ENCODE data around the gene THYN1.
"Not testable (repeated sequence)": the region's sequence is repeated elsewhere in the genome, so short reads cannot be mapped to it uniquely, and the experiment has no call there.

THYN1 gene

GRCh38 chr11:134275188-134275533 is 22.0 kb upstream of the THYN1 start:
- DNase-seq (ENCODE audit: low read depth in 2 of 2), result no peak

GRCh38 chr11:134273317-134273712 is 20.2 kb upstream of the THYN1 start:
- no peak for DNase-seq (ENCODE audit: low read depth in 2 of 2)

DNA sequence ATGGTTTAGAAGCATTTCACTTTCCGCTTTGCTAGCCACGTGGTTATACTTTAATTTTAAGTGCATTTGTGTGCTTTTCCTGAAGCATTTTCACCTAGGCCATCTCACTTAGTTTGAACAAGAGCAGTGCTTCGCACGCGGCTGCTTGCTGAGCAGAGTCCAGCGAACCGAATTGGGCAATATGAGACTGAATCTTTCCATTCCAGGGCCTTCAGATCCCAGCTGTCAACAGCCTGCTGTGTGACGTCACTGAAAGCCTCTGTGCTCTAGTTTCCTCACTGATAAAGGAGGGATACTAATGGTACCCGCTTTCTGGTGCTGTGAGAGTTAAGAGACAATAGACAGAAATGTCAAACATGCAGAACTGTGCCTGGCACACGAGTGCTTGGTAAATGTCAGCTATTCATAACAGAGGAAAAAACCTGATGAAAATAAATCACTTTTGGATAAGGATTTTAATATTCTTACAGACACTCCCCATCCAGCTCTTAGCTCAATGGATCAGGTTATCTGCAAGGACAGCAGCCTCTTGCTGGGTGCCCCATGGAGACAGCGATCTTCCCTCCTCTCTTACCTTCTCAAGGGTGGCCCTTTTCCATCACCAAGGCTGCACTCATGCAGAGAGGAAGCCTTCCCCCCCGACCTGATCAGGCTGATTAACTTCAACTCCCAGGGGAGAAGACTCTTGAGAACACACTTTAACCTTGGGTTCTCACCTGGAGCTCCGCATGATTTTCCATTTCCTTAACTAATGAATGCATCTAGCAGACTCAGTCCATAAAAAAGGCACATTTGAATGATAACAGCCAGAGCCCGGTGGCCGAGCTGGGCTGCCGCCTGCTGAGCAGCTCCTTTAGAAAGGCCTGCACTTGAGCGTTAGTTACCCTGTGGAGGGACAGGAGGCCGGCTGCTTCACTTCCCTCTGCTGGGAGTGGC is 19.5 kb upstream of the THYN1 start:
- DNase-seq (ENCODE audit: low read depth in 2 of 2), result no peak

- no peak for DNase-seq (ENCODE audit: low read depth in 2 of 2)
These were observed 18.8 kb upstream of the THYN1 start for GRCh38 chr11:134271978-134272377.

- no peak for DNase-seq (ENCODE audit: low read depth in 2 of 2)
These were observed 17.1 kb upstream of the THYN1 start for GRCh38 chr11:134270250-134270714.

DNA sequence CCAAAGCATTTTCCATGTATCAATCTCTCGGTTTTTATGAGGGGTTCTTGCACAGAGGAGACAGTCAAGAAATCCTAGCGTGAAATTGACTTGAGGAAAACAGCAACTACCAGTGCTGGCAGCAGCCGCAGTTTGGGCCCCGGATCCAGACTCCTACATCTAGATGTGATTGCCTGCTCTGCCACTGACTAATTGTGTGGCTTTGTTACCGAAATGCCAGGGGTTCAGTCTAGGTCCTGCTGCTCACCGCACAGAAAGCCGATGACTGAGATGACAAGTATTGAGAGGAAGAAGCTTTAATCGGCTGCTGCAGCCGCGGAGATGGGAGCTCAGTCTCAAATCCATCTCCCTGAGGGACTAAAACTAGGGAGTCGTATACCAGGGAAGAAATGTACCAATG is 14.8 kb upstream of the THYN1 start:
- no peak for DNase-seq (ENCODE audit: low read depth in 2 of 2)

DNA sequence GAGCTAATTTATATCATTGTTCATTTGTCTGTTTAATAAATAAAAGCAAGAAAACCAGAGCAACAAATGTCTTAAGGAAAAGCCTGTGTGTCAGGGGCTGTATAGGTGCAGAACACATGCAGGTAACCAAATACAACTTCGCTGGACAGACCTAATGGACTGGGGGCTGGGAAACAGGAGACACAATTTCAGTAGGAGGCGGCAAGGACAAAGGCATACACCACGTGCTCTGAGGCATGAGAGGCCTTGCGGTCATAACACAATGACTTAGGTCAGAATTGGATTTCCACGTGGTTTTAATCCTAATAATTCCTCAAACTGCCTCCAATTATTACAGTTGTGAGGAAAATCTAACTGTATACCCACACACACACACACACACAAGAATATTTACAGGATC is 14.3 kb upstream of the THYN1 start:
- no peak for DNase-seq (ENCODE audit: low read depth in 2 of 2)

- no peak for DNase-seq (ENCODE audit: low read depth in 2 of 2)
These were observed 13.7 kb upstream of the THYN1 start for GRCh38 chr11:134266841-134267251.

DNA sequence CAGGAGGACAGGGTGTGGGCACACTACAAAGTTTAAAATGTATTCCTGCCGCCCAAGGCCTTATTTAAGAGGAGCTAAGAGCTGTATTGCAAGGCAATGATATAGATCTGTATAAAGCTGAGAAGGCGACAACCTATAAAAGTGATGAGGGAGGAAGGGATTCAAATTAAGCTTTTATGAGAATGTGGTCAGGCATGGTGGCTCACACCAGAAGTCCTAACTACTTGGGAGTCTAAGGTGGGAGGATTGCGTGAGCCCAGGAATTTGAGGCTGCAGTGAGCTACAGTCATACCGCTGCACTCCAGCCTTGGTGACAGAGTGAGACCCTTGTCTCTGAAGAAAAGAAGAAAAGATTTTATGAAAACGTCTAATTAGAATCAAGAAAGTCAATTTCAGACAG is 13.3 kb upstream of the THYN1 start:
- no peak for DNase-seq (ENCODE audit: low read depth in 2 of 2)

DNA sequence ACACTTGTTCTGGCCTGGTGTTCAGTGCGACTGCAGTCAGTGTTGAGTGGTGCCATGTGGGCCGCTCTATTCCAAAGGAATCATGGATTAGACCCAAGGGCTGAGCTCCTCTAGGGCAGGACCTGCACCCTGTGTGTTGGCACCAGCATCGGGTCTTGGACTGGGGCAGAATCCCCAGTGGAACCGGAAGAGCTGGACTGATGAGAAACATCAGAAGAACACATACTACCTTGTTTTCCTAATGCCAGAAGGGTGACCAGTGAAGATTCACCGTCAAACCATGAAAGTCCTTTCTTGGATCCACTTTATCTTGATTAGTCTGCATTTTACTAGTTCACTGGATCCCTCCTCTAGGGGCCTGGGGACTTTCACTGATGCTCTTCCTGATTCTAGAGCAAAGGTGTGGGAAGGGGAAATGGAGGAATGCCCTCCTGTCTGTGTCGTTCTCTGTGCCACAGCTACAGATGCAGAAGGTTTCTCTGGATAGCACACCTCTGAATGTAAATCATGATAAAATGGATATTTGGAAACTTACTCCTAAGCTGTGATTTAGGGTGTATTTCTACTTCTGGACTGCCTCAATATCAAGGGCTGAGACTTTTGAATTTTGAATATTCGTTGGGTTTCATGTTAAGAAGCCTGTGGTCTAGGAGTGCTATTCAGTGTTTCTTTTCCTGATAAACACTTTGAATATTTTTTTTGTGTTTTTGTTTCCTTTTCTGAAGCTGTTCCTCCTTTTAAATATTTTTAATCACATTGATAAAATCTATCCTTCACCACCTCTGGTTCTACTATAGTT is 12.0 kb upstream of the THYN1 start:
- DNase-seq (ENCODE audit: low read depth in 2 of 2), result no peak

DNA sequence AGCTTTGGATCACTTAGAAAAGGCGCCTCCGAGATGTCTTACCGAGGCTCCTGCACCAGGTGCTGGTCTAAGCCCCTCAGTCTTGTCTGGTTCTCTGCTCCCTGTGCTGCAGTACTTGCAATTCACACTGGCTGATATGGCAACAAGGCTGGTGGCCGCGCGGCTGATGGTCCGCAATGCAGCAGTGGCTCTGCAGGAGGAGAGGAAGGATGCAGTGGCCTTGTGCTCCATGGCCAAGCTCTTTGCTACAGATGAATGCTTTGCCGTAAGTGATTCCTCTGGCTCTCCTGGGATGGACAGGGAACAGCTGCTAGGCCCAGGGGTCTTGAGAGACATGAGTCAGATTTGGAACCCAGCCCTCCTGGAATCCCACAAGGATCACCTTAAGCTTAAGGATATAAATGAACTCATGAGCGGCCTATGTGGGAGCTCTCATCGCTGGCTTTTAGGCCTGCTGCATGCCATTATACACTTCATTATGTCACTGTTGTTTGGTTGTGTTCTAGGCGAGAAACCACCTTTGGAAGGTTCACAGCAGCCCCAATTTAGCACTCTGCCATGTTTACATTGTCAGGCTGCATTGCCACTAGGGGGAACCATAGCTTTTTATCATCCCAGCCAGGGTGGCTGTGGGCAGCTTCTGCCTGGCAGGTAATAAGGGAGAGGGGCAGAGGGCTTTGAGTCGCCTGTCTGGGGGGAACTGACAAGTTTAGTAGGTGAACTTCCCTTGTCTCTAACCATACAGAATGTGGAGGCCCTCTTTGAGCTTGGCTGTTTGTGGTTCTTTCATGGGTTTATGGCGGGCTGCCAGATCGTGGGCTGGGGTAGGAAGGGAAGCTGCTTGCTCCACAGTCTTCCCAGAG is 8.7 kb upstream of the THYN1 start:
- no peak for DNase-seq (ENCODE audit: low read depth in 2 of 2)

DNA sequence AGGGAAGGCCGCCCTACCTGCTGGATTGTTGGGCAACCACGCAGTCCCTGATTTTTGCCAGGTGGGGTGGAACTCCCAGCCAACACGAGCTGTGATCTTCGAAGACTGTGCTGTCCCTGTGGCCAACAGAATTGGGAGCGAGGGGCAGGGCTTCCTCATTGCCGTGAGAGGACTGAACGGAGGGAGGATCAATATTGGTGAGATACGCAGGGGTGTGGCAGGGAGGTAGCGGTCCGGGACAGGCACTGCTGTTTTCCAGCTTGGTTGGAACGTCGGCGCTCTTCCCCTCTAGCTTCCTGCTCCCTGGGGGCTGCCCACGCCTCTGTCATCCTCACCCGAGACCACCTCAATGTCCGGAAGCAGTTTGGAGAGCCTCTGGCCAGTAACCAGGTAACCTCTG is 7.8 kb upstream of the THYN1 start:
- DNase-seq (ENCODE audit: low read depth in 2 of 2), result no peak

- DNase-seq (ENCODE audit: low read depth in 2 of 2), result no peak
These were observed 7.4 kb upstream of the THYN1 start for GRCh38 chr11:134260503-134260902.

DNA sequence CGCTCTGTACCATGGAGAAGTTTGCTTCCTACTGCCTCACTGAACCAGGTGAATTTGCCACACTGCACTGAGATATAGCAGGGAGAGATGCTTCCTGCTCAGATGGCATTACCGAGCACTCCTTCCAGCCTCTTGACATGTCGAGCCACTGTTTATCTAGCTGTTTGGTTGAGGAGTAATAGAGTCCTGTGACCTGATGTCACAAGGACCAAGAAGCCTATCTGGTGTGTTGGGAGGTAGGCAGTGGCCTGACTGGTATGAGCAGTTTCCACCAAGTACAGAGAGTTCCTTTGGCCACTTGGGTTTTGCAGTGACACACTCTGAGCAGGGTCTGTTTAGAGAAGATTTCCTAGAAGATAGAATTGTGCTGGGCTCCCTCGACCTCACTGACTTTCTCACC is 5.4 kb upstream of the THYN1 start:
- no peak for DNase-seq (ENCODE audit: low read depth in 2 of 2)

DNA sequence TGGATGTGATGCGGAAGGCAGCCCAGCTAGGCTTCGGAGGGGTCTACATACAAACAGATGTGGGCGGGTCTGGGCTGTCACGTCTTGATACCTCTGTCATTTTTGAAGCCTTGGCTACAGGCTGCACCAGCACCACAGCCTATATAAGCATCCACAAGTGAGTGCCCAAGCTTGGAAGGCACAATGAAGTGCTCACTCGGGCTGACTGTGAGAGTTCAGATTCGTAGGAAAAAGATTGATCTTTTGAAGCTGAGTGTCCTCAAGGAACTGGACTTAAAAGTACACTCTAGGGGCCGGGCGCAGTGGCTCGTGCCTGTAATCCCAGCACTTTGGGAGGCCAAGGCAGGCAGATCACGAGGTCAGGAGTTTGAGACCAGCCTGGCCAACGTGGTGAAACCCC is 3.9 kb upstream of the THYN1 start:
- DNase-seq (ENCODE audit: low read depth in 2 of 2), result no peak

GRCh38 chr11:134255184-134255561 is 2.0 kb upstream of the THYN1 start:
- not testable (repeated sequence) for DNase-seq (ENCODE audit: low read depth in 2 of 2)

GRCh38 chr11:134254433-134255183 is 1.5 kb upstream of the THYN1 start:
- DNase-seq (ENCODE audit: low read depth in 2 of 2), result no peak

- no peak for DNase-seq (ENCODE audit: low read depth in 2 of 2)
These were observed 585 bp downstream of the THYN1 start for GRCh38 chr11:134252346-134253187.

- DNase-seq (ENCODE audit: low read depth in 2 of 2), result no peak
These were observed 2.5 kb downstream of the THYN1 start for GRCh38 chr11:134250675-134251074.

DNA sequence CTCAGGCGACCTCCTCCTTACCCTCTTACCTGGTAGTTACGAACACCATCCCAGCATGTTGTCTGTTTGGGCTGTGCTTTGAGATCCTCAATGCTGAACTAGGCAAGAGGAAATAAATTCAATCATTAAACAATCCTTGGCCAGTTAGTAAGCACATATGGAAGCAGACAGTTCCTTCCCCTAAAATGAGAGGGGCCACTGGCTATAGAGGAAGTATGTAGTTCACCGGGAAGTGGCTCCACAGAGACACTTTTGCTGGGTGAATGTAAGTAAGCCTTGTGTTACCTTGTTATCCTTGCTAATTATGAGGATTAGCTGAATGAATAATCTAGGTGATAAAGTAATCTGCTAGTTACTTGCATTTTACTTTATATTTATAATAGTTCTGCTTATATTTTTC is 2.9 kb downstream of the THYN1 start:
- no peak for DNase-seq (ENCODE audit: low read depth in 2 of 2)

Data from stimulated activated CD8-positive, alpha-beta memory T cell treated with anti-CD3 and anti-CD28 coated beads, Interleukin-15, amount 100 ng/mL, for 48 hours (primary cell).